DND-41 (cell line): ENCODE data around the gene ARL16.

Source experiments
- EZH2 ChIP-seq: IDR thresholded peaks from 3 replicates; pipeline ENCODE4 v1.6.1; 2012; ENCODE audit warnings: borderline replicate concordance, low read depth, mild to moderate bottlenecking, moderate library complexity, low read length, inconsistent platforms; ENCODE audit not compliant: severe bottlenecking
- TF ChIP-seq, protein P1 (sequence below): IDR thresholded peaks from 2 replicates; pipeline ENCODE4 v1.5.1; 2012; ENCODE audit warnings: borderline replicate concordance, low read length, moderate library complexity, mild to moderate bottlenecking; ENCODE audit not compliant: poor library complexity, severe bottlenecking; ENCODE audit errors: extremely low read depth

- TF ChIP-seq, protein P1, sequence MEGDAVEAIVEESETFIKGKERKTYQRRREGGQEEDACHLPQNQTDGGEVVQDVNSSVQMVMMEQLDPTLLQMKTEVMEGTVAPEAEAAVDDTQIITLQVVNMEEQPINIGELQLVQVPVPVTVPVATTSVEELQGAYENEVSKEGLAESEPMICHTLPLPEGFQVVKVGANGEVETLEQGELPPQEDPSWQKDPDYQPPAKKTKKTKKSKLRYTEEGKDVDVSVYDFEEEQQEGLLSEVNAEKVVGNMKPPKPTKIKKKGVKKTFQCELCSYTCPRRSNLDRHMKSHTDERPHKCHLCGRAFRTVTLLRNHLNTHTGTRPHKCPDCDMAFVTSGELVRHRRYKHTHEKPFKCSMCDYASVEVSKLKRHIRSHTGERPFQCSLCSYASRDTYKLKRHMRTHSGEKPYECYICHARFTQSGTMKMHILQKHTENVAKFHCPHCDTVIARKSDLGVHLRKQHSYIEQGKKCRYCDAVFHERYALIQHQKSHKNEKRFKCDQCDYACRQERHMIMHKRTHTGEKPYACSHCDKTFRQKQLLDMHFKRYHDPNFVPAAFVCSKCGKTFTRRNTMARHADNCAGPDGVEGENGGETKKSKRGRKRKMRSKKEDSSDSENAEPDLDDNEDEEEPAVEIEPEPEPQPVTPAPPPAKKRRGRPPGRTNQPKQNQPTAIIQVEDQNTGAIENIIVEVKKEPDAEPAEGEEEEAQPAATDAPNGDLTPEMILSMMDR = peak; percentile 37
- no peak for TF ChIP-seq EZH2
Measured at GRCh38 chr17:81712468-81713003, 28.9 kb upstream of the ARL16 start.
